Body of pancreas (tissue), 4 donors: ENCODE measurements around the gene TESK1. TPM values are rescaled to one million over a fixed set of nuclear protein-coding genes. Genes with fewer than 3 reads are reported as not detected.

ENCODE experiments used
- ATAC-seq: fragments of 150-250 bp; one replicate; pipeline ENCODE4 v1.9.1; 2016
- DNase-seq, 4 donors: peaks; one replicate each; pipeline ENCODE4 v3.0.0-alpha.2; 2019
- H3K27ac ChIP-seq, 4 donors: fragments of 200-600 bp; sonication (generic); 1 replicate in 3 of 4; 2 replicates in 1 of 4; pipeline versions ENCODE4 v1.5.1 to v1.6.1; 2016 to 2019; ENCODE audit warnings: mild to moderate bottlenecking in 1 of 4, mixed read lengths in 1 of 4, moderate library complexity in 1 of 4
- H3K27me3 ChIP-seq, 2 donors: fragments of 200-600 bp; sonication (generic); one replicate each; pipeline ENCODE4 v1.6.0; 2016; ENCODE audit warnings: mild to moderate bottlenecking in 1 of 2
- H3K36me3 ChIP-seq, 2 donors: fragments of 200-600 bp; sonication (generic); replicated peaks in 1 of 2; 2 replicates each; pipeline ENCODE4 v1.5.1; 2016; ENCODE audit warnings: low read depth in 2 of 2; ENCODE audit not compliant: insufficient read depth in 1 of 2
- H3K4me1 ChIP-seq: fragments of 200-600 bp; sonication (generic); one replicate; pipeline ENCODE4 v1.6.0; 2016
- H3K4me3 ChIP-seq, 2 donors: fragments of 200-600 bp; sonication (generic); 1 replicate in 1 of 2; 2 replicates in 1 of 2; pipeline ENCODE4 v1.5.1; 2016 to 2019
- H3K9me3 ChIP-seq, 3 donors: fragments of 200-600 bp; sonication (generic); 1 replicate in 2 of 3; 2 replicates in 1 of 3; pipeline ENCODE4 v1.5.1; 2016
- POLR2A ChIP-seq, 3 donors: fragments of 450-650 bp; IDR thresholded peaks; one replicate each; pipeline ENCODE4 v1.6.1; 2016; ENCODE audit warnings: antibody characterized with exemption in 3 of 3, mild to moderate bottlenecking in 2 of 3
- WGBS, 2 donors: methylation state at CpG; one replicate each; pipeline ENCODE4 v1.1.5; 2017; 5-methylcytosine and 5-hydroxymethylcytosine counted together
- intact Hi-C: fragments of 100-400 bp; cut with DNase I; formaldehyde crosslinking; loops from one replicate; pipeline ENCODE4 v1.15.1; 2023
- total RNA-seq, 2 donors: library from RNA; depleted of rRNA; stranded (reverse); fragments of >200 nt; gene quantifications; one replicate each; pipeline ENCODE4 v1.1.0, GENCODE V29; 2016
- TF ChIP-seq, protein P1 (sequence below), 7 experiments: fragments of 450-650 bp in 4 of 7; fragments of 200-600 bp in 3 of 7; sonication (generic) in 3 of 7; IDR thresholded peaks; one replicate each; pipeline ENCODE4 v1.5.1; 2016 to 2019; ENCODE audit warnings: antibody characterized with exemption in 7 of 7

Gene TESK1
- total RNA-seq, 2 donors from 2014 or later: 13.0 to 20.1 TPM

DNA sequence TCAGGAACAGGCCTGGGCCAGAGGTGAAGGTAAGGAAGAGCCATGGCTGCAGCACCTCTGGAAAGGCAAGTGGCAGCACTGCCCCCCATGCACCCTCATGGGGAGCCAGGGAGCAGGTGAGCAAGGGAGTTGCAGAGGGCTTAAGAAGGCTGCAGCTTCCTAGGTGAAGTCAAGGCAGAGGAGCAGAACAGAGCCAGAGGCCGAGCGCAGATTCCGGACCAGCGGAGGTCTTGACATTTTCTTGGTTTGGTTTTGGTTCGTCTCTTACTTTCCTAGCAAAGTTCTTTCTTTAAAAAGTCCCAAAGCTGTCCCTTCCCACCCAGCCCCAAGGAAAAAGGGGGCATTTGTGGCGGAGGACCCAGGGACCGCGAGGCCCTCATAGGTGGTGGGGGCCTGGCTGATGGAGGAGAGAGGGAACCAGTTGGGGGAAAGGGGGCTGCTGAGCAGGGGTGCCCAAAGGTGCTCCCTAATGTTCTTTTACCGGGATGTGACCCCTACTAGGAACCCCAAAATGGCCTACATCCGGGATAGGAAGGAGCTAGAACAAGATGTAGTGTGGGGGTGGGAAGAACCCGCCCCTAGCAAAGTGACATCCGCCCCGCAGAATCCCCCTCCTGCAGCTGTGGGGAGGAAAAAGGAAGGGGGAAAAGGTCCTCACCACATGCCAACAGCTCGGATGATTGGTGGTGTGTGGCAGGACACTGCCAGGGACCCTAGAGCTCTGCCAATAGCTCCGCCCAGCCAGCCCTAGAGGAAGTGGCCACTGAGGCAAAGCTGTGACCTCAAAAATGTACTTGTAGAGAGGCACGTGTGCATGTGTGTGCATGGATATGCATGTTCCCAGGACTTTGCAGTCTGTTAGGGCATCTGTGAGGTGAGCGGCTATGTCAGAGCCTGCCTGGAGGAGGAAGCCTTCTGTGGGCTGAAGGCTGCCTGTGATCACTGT, 14.1 kb downstream of the TESK1 start:
- peak in 1 of 3 donors; percentile 28 for TF ChIP-seq POLR2A (IDR thresholded peaks at IDR 0.05)
- TF ChIP-seq, protein P1, sequence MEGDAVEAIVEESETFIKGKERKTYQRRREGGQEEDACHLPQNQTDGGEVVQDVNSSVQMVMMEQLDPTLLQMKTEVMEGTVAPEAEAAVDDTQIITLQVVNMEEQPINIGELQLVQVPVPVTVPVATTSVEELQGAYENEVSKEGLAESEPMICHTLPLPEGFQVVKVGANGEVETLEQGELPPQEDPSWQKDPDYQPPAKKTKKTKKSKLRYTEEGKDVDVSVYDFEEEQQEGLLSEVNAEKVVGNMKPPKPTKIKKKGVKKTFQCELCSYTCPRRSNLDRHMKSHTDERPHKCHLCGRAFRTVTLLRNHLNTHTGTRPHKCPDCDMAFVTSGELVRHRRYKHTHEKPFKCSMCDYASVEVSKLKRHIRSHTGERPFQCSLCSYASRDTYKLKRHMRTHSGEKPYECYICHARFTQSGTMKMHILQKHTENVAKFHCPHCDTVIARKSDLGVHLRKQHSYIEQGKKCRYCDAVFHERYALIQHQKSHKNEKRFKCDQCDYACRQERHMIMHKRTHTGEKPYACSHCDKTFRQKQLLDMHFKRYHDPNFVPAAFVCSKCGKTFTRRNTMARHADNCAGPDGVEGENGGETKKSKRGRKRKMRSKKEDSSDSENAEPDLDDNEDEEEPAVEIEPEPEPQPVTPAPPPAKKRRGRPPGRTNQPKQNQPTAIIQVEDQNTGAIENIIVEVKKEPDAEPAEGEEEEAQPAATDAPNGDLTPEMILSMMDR (IDR thresholded peaks at IDR 0.05): no peak
- H3K4me1 ChIP-seq: peaks cover 14% of the 10 kb centered on the region
- WGBS, 2 donors: 80 to 93% methylated on average over 14 to 17 of the region's 17 CpGs
- no peak overlapping the region for H3K4me3 ChIP-seq
- H3K36me3 ChIP-seq: no peaks in the 10 kb centered on the region
- peak overlapping the region in 1 of 4 donors; percentile 28 for H3K27ac ChIP-seq
- no peaks in the 10 kb centered on the region for H3K27me3 ChIP-seq
- DNase-seq: peak in 1 of 4 donors; percentile 73
- intact Hi-C loops: no loop called here
- ATAC-seq: no peak
- no peaks in the 10 kb centered on the region for H3K9me3 ChIP-seq

DNA sequence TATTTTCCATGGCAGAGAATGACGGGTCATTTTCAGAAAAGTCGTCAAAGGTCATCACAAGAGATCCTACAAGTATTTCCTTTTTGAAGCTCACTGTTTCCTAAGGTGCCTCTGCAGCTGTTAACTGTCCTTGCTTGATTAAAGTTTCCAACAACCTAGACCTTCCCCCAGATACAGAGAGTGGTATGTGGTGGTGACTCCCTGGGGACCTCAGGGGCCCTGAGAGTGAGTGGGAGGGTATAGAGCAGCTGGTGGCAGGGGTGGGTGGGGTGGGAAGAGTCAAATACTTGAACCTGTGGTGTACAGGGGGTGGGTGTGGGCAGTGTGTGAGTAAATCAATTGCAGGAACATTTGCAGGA, 14.7 kb downstream of the TESK1 start:
- 59 to 80% methylated on average over 1 to 2 of the region's 2 CpGs for WGBS, 2 donors
- intact Hi-C loops: no loop called here
- Histone ChIP-seq H3K27ac (no peak overlapping the region), H3K4me3 (no peak overlapping the region), H3K4me1 (peaks cover 14% of the 10 kb centered on the region), H3K9me3 (no peaks in the 10 kb centered on the region), H3K36me3 (no peaks in the 10 kb centered on the region), H3K27me3 (no peaks in the 10 kb centered on the region)
- no peak for TF ChIP-seq POLR2A (IDR thresholded peaks at IDR 0.05)
- TF ChIP-seq, protein P1 (IDR thresholded peaks at IDR 0.05): no peak
- no peak for DNase-seq
- no peak for ATAC-seq

DNA sequence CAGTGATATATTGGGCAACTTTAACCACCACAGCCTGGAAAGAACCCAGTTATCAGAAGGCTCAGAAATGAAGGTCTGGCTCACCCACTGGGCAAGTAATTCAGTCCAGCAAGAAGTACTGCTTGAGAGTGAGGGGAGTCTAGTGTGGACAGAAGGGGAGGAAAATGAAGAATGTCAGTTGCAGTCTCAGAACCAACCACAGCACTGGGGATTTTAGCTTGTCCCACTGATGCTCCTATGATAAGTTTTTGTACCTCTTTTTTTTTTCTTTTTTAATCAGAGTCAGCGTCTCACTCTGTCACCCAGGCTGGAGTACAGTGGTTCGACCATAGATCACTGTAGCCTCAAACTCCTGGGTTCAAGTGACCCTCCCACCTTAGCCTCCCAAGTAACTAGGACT, 22.5 kb downstream of the TESK1 start:
- DNase-seq (no peak), ATAC-seq (no peak)
- intact Hi-C loops: no loop called here
- no peaks in the 10 kb centered on the region for H3K9me3 ChIP-seq
- H3K4me3 ChIP-seq: no peak overlapping the region
- no peak for TF ChIP-seq POLR2A (IDR thresholded peaks at IDR 0.05)
- TF ChIP-seq, protein P1 (IDR thresholded peaks at IDR 0.05): no peak
- WGBS, 2 donors: 81 to 93% methylated on average over 2 of the region's 2 CpGs
- no peaks in the 10 kb centered on the region for H3K4me1 ChIP-seq
- H3K27ac ChIP-seq: no peak overlapping the region
- no peaks in the 10 kb centered on the region for H3K27me3 ChIP-seq
- no peaks in the 10 kb centered on the region for H3K36me3 ChIP-seq

DNA sequence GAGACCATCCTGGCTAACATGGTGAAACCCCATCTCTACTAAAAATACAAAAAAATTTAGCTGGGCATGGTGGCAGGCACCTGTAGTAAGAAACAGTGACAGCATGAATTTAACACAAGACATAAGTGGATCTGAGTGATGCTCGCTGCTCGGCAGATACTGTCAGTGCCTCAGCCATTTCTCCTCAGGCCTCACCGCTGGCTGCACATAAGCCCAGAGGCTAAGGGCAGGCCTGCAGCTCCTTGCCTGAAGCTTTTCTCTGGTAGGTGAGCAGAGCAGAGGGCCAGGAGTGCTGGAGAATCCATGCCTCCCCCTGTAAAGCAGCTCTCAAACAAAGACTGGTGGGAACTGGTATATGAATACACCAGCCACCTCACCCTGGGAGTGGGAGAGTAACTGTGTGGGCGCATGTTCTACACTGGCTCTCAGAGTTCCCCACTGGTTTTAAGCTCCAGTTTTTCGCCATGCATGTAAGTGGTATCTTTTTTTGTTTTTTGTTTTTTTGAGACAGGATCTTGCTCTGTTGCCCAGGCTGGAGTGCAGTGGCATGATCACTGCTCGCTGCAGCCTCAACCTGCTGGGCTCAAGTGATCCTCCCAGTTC, 23.4 kb downstream of the TESK1 start:
- H3K27me3 ChIP-seq: no peaks in the 10 kb centered on the region
- intact Hi-C loops: no loop called here
- DNase-seq (no peak), ATAC-seq (no peak)
- no peaks in the 10 kb centered on the region for H3K9me3 ChIP-seq
- no peak overlapping the region for H3K27ac ChIP-seq
- H3K4me1 ChIP-seq: no peaks in the 10 kb centered on the region
- no peaks in the 10 kb centered on the region for H3K36me3 ChIP-seq
- H3K4me3 ChIP-seq: no peak overlapping the region
- WGBS, 2 donors: 90 to 91% methylated on average over 5 to 6 of the region's 6 CpGs
- TF ChIP-seq POLR2A (IDR thresholded peaks at IDR 0.05): no peak
- TF ChIP-seq, protein P1 (IDR thresholded peaks at IDR 0.05): no peak
